ENCODE results near the gene PLLP.
A peak's percentile ranks its signal among the peaks of the same experiment; 100 is the strongest.

Gene PLLP

GRCh38 chr16:57252148-57252721 is 32.2 kb downstream of the PLLP start:
- Histone ChIP-seq H3K4me1 (ENCODE audit: insufficient read depth, low read length) (no peaks in the 10 kb centered on the region), H3K9me3 (ENCODE audit: low read length) (peaks cover 5% of the 10 kb centered on the region), H3K4me3 (ENCODE audit: low read length) (no peak overlapping the region), H2AFZ (ENCODE audit: low read depth, low read length) (no peak overlapping the region), H3K27me3 (ENCODE audit: insufficient read depth, low read length) (no peaks in the 10 kb centered on the region), H3K36me3 (ENCODE audit: insufficient read depth, low read length) (peaks cover 46% of the 10 kb centered on the region)

- H3K4me1 ChIP-seq (ENCODE audit: insufficient read depth, low read length), result no peaks in the 10 kb centered on the region
- H3K27me3 ChIP-seq (ENCODE audit: insufficient read depth, low read length), result no peaks in the 10 kb centered on the region
- no peak overlapping the region for H2AFZ ChIP-seq (ENCODE audit: low read depth, low read length)
- no peak overlapping the region for H3K4me3 ChIP-seq (ENCODE audit: low read length)
- H3K36me3 ChIP-seq (ENCODE audit: insufficient read depth, low read length), result peaks cover 52% of the 10 kb centered on the region
- H3K9me3 ChIP-seq (ENCODE audit: low read length), result peaks cover 5% of the 10 kb centered on the region
Measured at GRCh38 chr16:57251352-57251751, 33.1 kb downstream of the PLLP start.

- peaks cover 30% of the 10 kb centered on the region for H3K36me3 ChIP-seq (ENCODE audit: insufficient read depth, low read length)
- no peaks in the 10 kb centered on the region for H3K27me3 ChIP-seq (ENCODE audit: insufficient read depth, low read length)
- H3K4me1 ChIP-seq (ENCODE audit: insufficient read depth, low read length), result peaks cover 7% of the 10 kb centered on the region
- H3K4me3 ChIP-seq (ENCODE audit: low read length), result peak overlapping the region; percentile 52
- H2AFZ ChIP-seq (ENCODE audit: low read depth, low read length), result peak overlapping the region; percentile 77
- H3K9me3 ChIP-seq (ENCODE audit: low read length), result peaks cover 2% of the 10 kb centered on the region
Measured at GRCh38 chr16:57245472-57246113, 38.9 kb downstream of the PLLP start.

- H3K4me1 ChIP-seq (ENCODE audit: insufficient read depth, low read length), result peaks cover 7% of the 10 kb centered on the region
- H3K9me3 ChIP-seq (ENCODE audit: low read length), result peaks cover 2% of the 10 kb centered on the region
- H3K36me3 ChIP-seq (ENCODE audit: insufficient read depth, low read length), result peaks cover 30% of the 10 kb centered on the region
- H3K27me3 ChIP-seq (ENCODE audit: insufficient read depth, low read length), result no peaks in the 10 kb centered on the region
- H2AFZ ChIP-seq (ENCODE audit: low read depth, low read length), result peak within 1 kb of the TSS; percentile 77
- peak within 1 kb of the TSS; percentile 52 for H3K4me3 ChIP-seq (ENCODE audit: low read length)
Measured at GRCh38 chr16:57244767-57245471, 39.6 kb downstream of the PLLP start, which contains the start of gene ARL2BP. TSS of gene ARL2BP (plus strand) at chr16:57245259. CDS start at chr16:57245368, 109 bp downstream.

GRCh38 chr16:57244463-57244766 is 40.1 kb downstream of the PLLP start:
- peaks cover 32% of the 10 kb centered on the region for H3K36me3 ChIP-seq (ENCODE audit: insufficient read depth, low read length)
- H3K9me3 ChIP-seq (ENCODE audit: low read length), result peaks cover 2% of the 10 kb centered on the region
- peak overlapping the region; percentile 62 for H2AFZ ChIP-seq (ENCODE audit: low read depth, low read length)
- peaks cover 7% of the 10 kb centered on the region for H3K4me1 ChIP-seq (ENCODE audit: insufficient read depth, low read length)
- peak overlapping the region; percentile 52 for H3K4me3 ChIP-seq (ENCODE audit: low read length)
- no peaks in the 10 kb centered on the region for H3K27me3 ChIP-seq (ENCODE audit: insufficient read depth, low read length)

GRCh38 chr16:57242650-57243049 is 41.8 kb downstream of the PLLP start:
- Histone ChIP-seq H3K4me1 (ENCODE audit: insufficient read depth, low read length) (peaks cover 7% of the 10 kb centered on the region), H3K27me3 (ENCODE audit: insufficient read depth, low read length) (no peaks in the 10 kb centered on the region), H3K36me3 (ENCODE audit: insufficient read depth, low read length) (peaks cover 35% of the 10 kb centered on the region), H2AFZ (ENCODE audit: low read depth, low read length) (no peak overlapping the region), H3K4me3 (ENCODE audit: low read length) (no peak overlapping the region), H3K9me3 (ENCODE audit: low read length) (no peaks in the 10 kb centered on the region)

- Histone ChIP-seq H3K27me3 (ENCODE audit: insufficient read depth, low read length) (no peaks in the 10 kb centered on the region), H3K36me3 (ENCODE audit: insufficient read depth, low read length) (peaks cover 36% of the 10 kb centered on the region), H3K4me1 (ENCODE audit: insufficient read depth, low read length) (peaks cover 2% of the 10 kb centered on the region), H3K9me3 (ENCODE audit: low read length) (no peaks in the 10 kb centered on the region), H3K4me3 (ENCODE audit: low read length) (no peak overlapping the region), H2AFZ (ENCODE audit: low read depth, low read length) (no peak overlapping the region)
Measured at GRCh38 chr16:57240851-57241250, 43.6 kb downstream of the PLLP start.

- no peak overlapping the region for H2AFZ ChIP-seq (ENCODE audit: low read depth, low read length)
- H3K9me3 ChIP-seq (ENCODE audit: low read length), result peaks cover 3% of the 10 kb centered on the region
- peaks cover 53% of the 10 kb centered on the region for H3K36me3 ChIP-seq (ENCODE audit: insufficient read depth, low read length)
- no peak overlapping the region for H3K4me3 ChIP-seq (ENCODE audit: low read length)
- H3K27me3 ChIP-seq (ENCODE audit: insufficient read depth, low read length), result no peaks in the 10 kb centered on the region
- no peaks in the 10 kb centered on the region for H3K4me1 ChIP-seq (ENCODE audit: insufficient read depth, low read length)
Measured at GRCh38 chr16:57239107-57239506, 45.4 kb downstream of the PLLP start.

- H3K9me3 ChIP-seq (ENCODE audit: low read length), result peaks cover 3% of the 10 kb centered on the region
- H3K27me3 ChIP-seq (ENCODE audit: insufficient read depth, low read length), result no peaks in the 10 kb centered on the region
- H3K36me3 ChIP-seq (ENCODE audit: insufficient read depth, low read length), result peaks cover 58% of the 10 kb centered on the region
- H2AFZ ChIP-seq (ENCODE audit: low read depth, low read length), result no peak overlapping the region
- H3K4me3 ChIP-seq (ENCODE audit: low read length), result no peak overlapping the region
- H3K4me1 ChIP-seq (ENCODE audit: insufficient read depth, low read length), result no peaks in the 10 kb centered on the region
Measured at GRCh38 chr16:57238682-57239081, 45.8 kb downstream of the PLLP start.

GRCh38 chr16:57236022-57236350 is 48.5 kb downstream of the PLLP start:
- Histone ChIP-seq H3K4me3 (ENCODE audit: low read length) (no peak overlapping the region), H3K9me3 (ENCODE audit: low read length) (peaks cover 3% of the 10 kb centered on the region), H2AFZ (ENCODE audit: low read depth, low read length) (no peak overlapping the region), H3K36me3 (ENCODE audit: insufficient read depth, low read length) (peaks cover 85% of the 10 kb centered on the region), H3K27me3 (ENCODE audit: insufficient read depth, low read length) (no peaks in the 10 kb centered on the region), H3K4me1 (ENCODE audit: insufficient read depth, low read length) (no peaks in the 10 kb centered on the region)

GRCh38 chr16:57235128-57236021 is 49.1 kb downstream of the PLLP start:
- peaks cover 91% of the 10 kb centered on the region for H3K36me3 ChIP-seq (ENCODE audit: insufficient read depth, low read length)

GRCh38 chr16:57234707-57235092 is 49.8 kb downstream of the PLLP start:
- H2AFZ ChIP-seq (ENCODE audit: low read depth, low read length), result no peak overlapping the region
- H3K4me3 ChIP-seq (ENCODE audit: low read length), result no peak overlapping the region
- no peaks in the 10 kb centered on the region for H3K27me3 ChIP-seq (ENCODE audit: insufficient read depth, low read length)
- no peaks in the 10 kb centered on the region for H3K4me1 ChIP-seq (ENCODE audit: insufficient read depth, low read length)
- H3K9me3 ChIP-seq (ENCODE audit: low read length), result peaks cover 3% of the 10 kb centered on the region
- peaks cover 89% of the 10 kb centered on the region for H3K36me3 ChIP-seq (ENCODE audit: insufficient read depth, low read length)

More at GRCh38 chr16:57235128-57236021, 49.1 kb downstream of the PLLP start:
- H2AFZ ChIP-seq (ENCODE audit: low read depth, low read length), result no peak overlapping the region
- H3K4me3 ChIP-seq (ENCODE audit: low read length), result no peak overlapping the region
- no peaks in the 10 kb centered on the region for H3K4me1 ChIP-seq (ENCODE audit: insufficient read depth, low read length)
- H3K9me3 ChIP-seq (ENCODE audit: low read length), result peaks cover 3% of the 10 kb centered on the region
- no peaks in the 10 kb centered on the region for H3K27me3 ChIP-seq (ENCODE audit: insufficient read depth, low read length)

All from neuron (in vitro differentiated cells).